HG03097 (cell line): ENCODE results near the gene CALML5.

Source experiments
- ATAC-seq: cut with Tn5 transposase; IDR thresholded peaks from one replicate; pipeline ENCODE4 v1.9.1; 2021; ENCODE audit not compliant: unreplicated experiment, low FRiP score

Gene CALML5

DNA sequence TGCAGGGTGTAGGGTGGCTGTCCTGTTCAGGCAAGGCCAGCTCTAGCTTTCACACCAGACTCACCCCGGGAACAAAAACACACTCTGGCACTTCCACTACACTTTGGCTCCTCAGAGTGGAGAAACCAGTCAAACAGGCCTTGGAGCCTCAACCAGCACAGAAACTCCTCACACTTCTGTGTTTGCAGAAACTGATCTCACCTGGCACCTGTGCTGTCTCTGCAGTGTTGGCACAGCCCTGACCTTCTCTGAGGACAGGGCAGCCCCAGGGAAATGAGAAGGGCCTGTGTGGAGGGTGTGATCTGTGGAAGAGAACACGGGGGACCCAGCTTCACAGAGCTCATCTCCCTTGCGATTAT is 4.1 kb upstream of the CALML5 start:
- ATAC-seq, result no peak

DNA sequence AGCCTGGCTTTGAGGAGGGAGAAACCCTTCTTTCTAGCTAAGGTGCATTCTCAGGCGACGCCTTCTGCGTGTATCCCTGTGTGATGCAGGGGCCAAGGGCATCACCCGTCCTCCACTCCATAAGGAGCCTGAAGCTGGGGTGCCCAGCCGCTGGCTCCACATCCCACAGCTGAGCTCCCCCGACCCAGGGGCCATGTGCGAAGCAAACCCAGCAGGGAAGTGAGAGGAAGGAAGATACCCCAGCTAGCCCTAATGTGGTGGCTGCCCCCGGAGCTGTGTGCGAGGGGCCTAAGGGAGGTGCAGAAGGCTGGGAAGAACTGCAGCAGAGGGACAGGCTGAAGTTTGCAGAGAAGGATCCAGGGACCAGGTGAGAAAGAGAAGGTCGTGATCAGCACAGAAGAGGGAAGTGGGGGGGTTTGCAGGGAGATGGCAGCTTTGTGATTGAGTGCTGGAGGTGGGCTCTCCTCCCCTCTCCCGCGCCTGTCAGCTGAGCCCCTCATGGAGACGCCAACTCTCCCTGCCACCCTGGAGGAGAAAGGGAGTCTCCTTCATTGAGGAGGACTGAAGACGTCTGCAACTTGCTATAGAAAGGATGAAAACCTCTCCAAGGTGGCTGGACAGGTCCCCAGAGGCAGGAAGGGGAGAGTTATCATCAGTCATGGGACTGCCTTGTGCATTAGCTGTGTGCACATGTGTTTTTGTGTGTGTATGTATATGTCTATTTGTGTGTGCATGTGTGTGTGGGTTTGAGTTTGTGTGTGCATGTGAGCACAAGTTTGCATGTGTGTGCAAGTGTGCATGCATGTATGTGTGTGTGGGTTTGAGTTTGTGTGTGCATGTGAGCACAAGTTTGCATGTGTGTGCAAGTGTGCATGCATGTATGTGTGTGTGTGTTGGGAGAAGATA is 3.5 kb upstream of the CALML5 start:
- no peak for ATAC-seq

DNA sequence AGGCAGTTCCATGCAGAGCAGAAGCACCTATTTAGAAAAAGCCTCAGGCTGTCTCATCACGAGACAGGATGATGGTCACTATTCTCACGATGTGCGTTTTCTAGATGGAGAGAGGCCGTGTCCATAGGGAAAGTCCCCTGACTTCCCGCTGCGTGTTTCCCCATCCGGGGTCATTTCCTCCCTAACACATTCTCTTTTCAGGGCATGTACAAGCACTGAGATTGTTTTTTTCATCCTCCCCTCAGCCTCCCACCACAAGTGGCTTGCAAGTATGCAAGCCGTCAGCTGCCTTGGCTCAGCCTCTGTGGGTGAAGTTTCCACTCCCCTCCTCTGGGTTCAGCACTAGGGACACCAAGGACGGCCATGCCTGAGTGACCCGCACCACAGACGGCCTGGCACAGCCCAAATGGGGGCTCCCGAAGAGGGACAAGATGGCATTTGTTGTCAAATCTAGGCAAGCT is 2.7 kb upstream of the CALML5 start:
- no peak for ATAC-seq

DNA sequence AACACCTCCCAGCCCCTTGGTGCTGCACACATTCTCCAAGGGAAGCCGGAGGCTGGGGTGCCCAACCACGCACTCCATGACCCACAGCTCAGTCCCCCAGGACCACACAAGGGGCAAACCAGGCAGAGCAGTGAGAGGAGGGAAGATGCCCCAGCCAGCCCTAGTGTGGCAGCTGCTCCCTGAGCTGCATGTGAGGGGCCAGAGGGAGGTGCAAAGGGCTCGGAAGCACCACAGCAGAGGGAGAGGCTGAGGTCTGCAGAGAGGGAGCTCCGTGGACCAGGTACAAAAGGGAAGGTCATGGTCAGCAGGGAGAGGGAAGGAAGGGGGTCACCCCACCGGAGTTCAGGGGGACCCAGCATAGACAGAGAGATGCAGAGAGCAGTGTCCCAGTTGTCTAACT is 1.5 kb upstream of the CALML5 start:
- no peak for ATAC-seq

DNA sequence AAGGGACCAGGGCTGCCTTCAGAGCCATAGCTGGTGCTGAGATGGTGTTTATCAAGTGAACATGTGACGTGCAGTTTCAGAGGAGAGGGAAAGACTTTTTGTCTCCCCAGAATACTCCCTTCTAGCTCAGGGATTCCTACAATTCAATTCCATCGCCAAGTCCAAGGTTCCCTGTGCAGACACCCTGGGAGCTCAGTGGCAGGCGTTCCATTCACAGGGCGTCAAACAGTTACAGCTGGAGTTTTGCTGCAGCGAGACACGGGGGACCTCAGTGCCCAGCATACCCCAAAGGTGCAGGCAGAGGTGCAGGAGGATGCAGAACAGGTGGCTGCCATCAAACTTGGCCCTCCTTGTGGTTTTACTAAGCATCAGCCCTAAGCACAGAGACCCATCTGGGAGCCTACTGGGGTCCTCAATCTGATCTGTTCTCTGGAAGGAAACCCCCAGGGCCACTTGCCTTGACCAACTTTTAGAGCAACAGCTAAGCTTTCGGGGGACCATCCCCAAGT is 846 bp upstream of the CALML5 start:
- ATAC-seq, result no peak

DNA sequence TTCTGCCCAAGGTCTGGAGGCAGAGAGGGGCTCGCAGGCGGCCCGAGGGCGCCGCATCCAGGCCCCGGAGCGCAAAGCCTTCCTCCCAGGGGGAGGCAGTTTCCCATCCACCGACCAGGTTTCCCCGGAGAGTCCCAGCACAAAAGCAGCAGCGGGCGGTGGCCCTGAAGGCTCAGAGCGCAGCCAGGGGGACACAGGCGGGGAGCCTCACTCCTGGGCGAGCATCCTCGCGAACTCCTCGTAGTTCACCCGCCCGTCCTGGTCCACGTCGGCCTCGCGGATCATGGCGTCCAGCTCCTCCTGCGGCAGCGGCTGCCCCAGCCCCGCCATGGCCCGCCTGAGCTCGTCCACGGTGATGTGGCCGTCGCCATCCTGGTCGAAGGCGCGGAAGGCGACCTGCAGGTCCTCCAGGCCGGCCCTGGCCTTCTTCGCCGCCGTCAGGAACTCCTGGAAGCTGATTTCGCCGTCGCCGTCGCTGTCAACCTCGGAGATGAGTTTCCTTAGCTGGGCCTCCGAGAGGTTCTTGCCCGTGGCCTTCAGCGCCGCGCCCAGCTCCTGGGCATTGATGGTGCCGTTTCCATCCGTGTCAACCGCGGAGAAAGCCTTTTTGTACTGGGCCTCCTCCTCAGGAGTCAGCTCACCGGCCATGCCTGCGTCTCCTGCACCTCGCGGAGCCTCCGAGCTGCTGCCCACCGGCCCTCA is 428 bp downstream of the CALML5 start:
- ATAC-seq, result no peak

DNA sequence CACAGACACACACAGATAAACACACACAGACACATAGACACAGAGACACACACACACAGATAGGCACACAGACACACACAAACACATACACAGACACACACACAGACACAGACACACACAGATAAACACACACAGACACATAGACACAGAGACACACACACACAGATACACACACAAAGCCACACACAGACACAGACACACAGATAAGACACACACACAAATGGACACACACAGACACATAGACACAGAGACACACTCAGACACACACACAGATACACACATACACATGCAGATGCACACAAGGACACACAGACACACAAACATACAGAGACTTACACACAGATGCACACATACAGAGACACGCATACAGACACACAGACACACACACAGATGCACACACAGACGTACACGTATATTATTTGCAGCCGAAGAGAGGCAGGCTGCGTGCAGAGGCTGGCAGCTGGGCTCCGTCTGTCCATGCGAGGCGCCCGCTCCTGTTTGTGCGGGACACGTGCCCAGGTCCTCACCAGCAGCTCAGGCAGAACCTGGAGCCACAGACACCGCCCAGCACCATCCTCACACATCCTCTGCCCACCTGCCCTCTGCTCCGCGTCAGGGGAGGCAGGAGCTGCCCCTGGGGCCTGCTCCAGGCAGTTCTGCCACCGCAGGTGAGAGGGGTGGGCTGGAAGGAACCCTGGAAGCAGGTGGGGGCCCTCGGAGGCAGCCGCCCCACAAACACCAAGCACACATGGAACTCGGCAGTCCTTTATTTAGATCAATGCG is 1.2 kb downstream of the CALML5 start:
- ATAC-seq, result no peak

DNA sequence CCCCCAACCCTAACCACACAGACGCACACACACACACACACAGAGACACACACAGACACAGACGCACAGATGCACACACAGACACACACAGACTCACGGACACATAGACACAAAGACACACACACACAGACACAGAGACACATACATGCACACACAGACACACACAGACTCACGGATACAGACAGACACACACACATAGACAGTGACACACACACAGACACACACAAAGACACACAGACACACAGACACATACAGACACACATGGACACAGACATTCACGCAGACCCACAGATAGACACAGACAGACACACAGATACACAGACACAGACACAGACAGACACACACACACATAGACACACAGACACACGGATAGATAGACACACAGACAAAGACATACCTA is 2.1 kb downstream of the CALML5 start:
- ATAC-seq, result no peak

DNA sequence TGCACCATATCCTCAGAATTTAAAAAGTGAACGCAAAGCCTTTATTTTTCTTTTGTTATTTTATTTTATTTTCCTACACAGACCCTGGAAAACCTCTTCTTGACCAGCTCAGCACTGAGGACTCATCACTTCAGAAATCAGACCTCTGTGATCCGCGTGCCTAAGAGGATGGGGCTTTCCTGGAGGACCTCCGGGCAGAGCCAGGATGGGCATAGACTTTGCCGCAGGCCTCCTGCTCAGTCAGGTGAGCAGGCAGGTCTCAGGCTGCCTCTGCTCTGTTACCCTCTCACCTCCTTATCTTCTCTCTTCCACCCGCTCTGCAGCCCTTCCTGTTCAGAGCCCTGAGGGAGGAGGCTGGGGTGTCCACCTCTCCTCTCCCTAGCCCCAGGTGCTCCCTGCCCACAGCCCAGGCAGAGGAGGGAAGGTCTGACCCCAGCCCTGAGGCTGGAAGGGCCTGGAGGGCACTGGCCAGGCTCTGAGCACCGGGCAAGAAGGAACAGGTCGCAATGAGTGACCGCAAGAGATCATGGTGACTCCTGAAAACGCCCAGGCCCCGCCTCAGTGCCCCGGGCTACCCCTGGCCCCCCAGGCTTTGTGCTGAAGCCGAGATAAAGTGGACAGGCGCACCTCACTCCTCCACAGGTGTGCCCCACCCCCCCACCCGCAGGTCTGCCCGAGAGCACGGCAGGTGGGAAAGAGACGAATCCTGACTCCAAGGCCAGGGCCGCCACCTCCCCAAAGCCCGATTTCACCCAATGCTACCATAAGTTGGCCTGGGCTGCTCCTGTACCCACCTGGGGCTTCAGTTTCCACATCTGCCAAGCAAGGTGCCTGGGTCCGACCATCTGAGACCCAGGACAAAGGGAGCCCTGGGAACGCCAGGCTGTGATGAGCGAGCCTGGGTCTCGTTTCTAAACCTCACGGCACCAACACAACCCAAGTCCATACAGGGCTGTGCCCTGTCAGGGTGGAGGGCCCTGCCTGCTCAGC is 2.8 kb downstream of the CALML5 start:
- ATAC-seq, result no peak

DNA sequence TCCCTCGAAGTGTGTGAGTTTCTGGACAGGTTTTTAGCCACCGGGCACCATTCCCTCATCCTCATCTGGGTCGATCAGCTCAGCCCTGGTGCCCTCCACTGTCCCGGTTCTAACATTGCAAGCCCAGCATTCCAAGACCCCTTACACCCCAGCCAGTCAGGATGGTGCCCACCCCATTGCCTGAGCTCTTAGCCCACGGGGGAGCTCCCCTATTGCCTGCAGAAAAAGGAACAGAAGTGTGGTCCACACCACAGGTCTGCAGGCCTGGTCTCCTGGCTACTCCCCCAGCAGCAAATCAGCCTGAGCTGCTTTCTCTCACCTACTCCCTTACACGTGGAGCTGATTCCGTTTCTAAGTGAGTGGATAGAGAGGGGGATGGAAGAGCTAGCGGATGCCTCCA is 4.8 kb downstream of the CALML5 start:
- no peak for ATAC-seq

DNA sequence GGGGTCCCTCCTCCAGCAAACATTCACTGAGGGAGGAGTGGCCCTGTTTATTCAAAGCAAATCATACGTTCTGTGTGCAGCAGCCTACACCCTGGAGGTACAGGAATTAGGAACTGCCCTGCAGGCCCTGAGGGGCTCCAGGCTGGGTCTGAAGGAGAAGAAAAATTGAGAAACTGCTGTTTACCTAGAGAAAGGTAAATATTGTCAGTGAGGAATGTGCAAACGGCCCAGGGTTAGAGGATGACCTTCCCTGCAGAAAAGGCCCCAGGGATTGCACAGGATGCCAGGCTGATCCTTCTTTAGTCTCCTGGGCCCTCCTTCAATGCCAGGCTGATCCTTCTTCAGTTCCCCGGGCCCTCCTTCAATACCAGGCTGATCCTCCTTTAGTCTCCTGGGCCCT is 5.7 kb downstream of the CALML5 start:
- ATAC-seq, result no peak

DNA sequence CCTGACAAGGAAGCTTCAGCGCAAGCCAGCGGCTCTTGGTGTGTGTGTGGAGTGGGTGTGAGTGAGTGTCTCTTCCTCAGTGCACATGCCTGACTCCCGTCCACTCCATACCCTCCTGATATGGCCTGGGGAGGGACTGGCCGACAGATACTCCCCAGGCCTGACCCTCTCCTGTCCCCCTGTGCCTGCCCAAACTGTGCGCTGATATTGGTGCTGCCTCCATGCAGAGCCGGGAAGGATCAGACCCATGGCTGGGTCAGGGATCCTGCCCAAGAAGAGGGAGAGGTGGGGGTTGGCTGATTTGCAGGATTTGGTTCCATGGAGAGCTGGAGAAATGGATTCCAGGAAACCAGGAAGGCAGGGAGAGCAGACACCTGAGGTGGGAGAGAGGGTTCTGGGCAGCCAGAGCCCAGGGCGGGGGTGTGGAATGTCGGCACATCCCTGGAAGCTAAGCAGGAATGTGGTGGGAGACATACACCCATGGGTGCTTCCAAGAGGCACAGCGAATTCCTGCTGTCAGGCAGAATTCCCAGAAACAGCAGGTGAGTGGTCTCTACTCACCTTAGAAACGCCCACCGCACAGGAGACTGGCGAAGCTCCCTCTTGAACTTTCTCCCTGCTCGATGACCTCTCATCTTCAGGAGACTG is 6.3 kb downstream of the CALML5 start:
- no peak for ATAC-seq

DNA sequence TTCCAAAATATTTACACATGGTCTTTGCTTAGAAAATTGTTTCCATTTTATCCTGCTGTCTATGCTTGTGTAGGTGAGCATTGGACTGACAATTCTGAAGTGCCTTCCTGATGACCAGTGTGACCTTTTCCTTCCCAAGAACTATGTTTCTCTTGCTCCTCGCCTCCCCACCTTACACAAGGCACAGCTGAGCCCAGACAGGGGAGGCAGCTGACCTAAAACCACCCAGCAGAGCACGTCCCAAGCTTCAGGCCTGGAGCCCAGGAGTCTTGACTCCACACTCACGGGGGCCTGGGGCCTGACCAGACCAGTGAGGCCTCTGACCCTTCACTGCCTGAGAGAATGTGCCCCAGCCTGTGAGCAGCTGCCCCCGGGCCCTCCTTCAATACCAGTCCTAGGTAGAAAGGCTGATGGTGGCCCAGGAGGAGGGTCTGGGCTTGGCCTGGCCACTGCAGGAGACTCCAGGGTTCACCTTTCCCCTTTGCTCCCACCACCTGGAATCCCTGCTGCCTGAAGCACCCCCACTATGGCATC is 7.0 kb downstream of the CALML5 start:
- no peak for ATAC-seq

DNA sequence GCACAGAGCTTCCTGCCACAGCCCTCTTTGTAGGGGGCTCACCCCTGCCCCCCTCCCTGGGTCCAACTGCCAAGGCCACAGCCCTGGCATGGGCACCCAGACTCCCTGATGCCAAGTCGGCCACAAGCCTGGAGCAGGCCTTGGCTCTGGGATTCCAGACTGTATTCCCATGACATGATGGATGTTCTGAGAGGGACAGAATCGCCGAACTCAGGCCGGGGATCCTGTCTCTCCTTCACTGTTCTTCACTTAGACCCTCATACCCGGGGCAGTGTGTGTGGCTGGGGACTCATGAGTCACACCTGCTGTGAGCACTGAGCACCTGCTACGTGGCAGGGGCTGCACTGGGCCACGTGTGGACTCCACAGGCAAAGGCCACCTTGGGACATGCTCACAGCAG is 7.9 kb downstream of the CALML5 start:
- no peak for ATAC-seq

DNA sequence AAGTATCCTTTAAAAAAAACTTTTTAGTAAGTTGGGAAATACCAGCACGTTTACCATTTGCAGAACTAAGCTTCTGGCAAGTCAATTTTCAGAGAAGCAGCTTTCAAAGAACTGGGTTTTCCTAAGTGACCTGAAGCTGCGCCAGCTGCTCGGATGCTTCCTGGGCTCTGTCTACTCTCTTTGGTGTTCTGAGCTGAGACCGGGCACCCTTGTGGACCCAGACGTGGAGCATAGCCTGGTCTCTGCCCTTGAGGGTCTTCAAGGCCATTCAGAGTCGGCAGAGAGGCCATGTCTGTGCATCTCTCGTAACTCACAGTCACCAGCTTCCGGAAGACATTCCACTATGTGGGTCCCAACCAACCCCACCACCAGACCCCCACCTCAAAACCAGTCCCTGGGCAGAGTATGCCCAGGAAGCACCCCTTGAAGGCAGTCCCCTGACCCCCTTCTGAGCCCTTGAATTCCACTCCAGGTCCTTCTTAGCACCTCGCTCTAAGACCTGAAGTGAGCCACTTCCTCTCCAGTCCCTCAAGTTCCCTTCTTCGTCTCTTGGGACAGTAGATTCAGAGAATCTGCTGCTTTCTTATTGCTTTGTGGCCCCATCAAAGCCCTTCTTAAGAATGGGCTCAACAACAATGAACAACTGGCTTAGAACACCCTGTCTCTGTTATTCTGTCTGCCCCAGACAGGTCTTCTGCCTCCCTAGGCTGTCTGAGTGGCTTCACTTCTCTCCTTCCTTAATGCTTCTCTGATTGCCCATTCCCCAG is 8.5 kb downstream of the CALML5 start:
- ATAC-seq, result no peak

DNA sequence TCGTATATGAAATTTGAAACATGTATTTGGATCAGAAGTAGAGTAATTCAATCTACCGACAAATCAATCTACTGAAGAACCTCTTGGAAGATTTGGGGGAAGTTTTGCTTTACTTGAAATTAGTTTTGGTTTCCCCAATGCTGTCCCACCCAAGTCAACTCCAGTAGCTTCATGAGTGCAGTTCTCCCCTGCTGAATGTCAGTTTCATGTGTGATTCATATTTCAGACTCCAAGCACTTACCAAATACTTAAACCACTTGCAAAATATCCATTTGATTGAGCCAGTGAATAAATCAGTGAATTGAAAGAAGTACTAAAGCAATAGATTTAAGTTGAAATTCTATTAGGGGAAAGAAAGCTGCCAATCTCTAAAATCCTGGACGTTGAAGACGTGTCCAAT is 9.3 kb downstream of the CALML5 start:
- ATAC-seq, result no peak

DNA sequence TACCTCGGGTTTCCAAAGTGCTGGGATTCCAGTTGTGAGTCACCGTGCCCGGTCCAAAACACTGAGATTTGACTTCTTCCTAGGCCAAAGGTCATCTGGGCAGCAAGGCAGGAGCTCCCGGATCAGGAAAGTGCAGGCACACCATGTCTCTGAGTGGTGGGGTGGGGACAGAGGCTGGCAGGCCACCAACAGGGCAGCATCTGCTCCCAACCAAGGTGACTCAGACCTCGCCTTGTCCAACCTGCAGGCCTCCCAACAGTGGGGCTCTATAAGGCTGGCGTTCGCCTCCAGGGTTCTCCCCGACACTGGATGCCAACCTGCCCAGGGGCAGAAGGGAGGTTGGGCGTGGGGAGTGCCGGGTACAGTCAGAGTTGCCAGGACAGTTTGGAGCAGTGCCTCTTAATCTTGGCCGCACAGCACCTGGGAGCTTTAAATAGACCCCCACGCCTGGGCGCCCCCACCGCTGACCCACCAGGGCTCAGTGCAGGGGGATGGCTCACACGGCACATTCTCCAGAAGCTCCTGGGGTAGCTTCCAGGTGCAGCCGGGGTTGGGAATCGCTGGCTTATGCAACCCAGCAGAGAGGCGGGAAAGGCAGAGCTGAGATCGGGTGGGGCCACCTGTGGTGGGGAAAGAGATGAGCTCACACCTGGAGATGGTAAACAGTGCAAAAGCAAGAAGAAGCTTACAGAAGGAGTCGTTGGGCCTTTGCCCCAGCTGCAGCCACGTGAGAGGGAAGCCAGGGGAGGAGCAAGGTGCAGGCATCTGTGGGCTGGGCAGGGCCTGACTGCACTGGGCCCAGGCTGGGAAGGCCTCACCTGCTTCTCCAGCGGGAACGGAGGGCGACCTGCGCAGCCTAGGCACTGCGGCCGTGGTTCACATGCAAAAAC is 10.9 kb downstream of the CALML5 start:
- ATAC-seq, result no peak
